H9 (cell line): ENCODE results near the gene DAPK1. TPM values are rescaled to one million over a fixed set of nuclear protein-coding genes. Genes with fewer than 3 reads are reported as not detected.

Experiments
- DNase-seq: peaks from one replicate; pipeline ENCODE4 v3.0.0-alpha.2; 2017
- H2AFZ ChIP-seq: one replicate; pipeline ENCODE4 v1.6.1; 2013; ENCODE audit warnings: mild to moderate bottlenecking, low read length, control low read depth, moderate library complexity
- H2AK5ac ChIP-seq: 2 replicates; pipeline ENCODE4 v1.6.1; 2013; ENCODE audit warnings: low read length, control low read depth, mixed read lengths; ENCODE audit not compliant: insufficient read length
- H2BK120ac ChIP-seq: one replicate; pipeline ENCODE4 v1.6.1; 2013; ENCODE audit warnings: low read depth, mild to moderate bottlenecking, low read length, control low read depth, inconsistent platforms; ENCODE audit not compliant: poor library complexity, severe bottlenecking
- H2BK12ac ChIP-seq: 2 replicates; pipeline ENCODE4 v1.6.1; 2013; ENCODE audit warnings: low read length, control low read depth, mixed read lengths, low read depth; ENCODE audit not compliant: insufficient read length
- H2BK15ac ChIP-seq: 2 replicates; pipeline ENCODE4 v1.6.1; 2013; ENCODE audit warnings: low read depth, low read length, control low read depth
- H2BK20ac ChIP-seq: one replicate; pipeline ENCODE4 v1.6.1; 2013; ENCODE audit warnings: low read depth, mild to moderate bottlenecking, low read length, control low read depth, inconsistent platforms; ENCODE audit not compliant: poor library complexity, severe bottlenecking
- H2BK5ac ChIP-seq: 2 replicates; pipeline ENCODE4 v1.6.1; 2013; ENCODE audit warnings: low read length, control low read depth, mixed read lengths; ENCODE audit not compliant: insufficient read length
- H3K14ac ChIP-seq: 2 replicates; pipeline ENCODE4 v1.6.1; 2013; ENCODE audit warnings: low read length, control low read depth; ENCODE audit not compliant: insufficient read depth
- H3K18ac ChIP-seq: 2 replicates; pipeline ENCODE4 v1.6.1; 2013; ENCODE audit warnings: low read depth, mild to moderate bottlenecking, mixed read lengths, low read length, control low read depth; ENCODE audit not compliant: insufficient read length
- H3K23ac ChIP-seq: 2 replicates; pipeline ENCODE4 v1.6.1; 2013; ENCODE audit warnings: low read length, control low read depth, mixed read lengths, low read depth; ENCODE audit not compliant: insufficient read length
- H3K23me2 ChIP-seq: 2 replicates; pipeline ENCODE4 v1.6.1; 2013; ENCODE audit warnings: low read depth, mild to moderate bottlenecking, mixed read lengths, low read length, control low read depth; ENCODE audit not compliant: insufficient read length, poor library complexity, severe bottlenecking
- H3K27ac ChIP-seq: 2 replicates; pipeline ENCODE4 v1.5.1; 2013; ENCODE audit warnings: low read length, control low read depth, mixed read lengths, low read depth; ENCODE audit not compliant: insufficient read length
- H3K27me3 ChIP-seq: 2 replicates; pipeline ENCODE4 v1.6.1; 2013; ENCODE audit warnings: low read length, control low read depth, inconsistent platforms; ENCODE audit not compliant: insufficient read depth
- H3K4ac ChIP-seq: 2 replicates; pipeline ENCODE4 v1.6.1; 2013; ENCODE audit warnings: low read depth, mild to moderate bottlenecking, control low read depth, inconsistent platforms, low read length, moderate library complexity
- H3K4me1 ChIP-seq: 2 replicates; pipeline ENCODE4 v1.6.1; 2013; ENCODE audit warnings: low read length, control low read depth, inconsistent platforms; ENCODE audit not compliant: insufficient read depth
- H3K4me2 ChIP-seq: 2 replicates; pipeline ENCODE4 v1.6.1; 2013; ENCODE audit warnings: low read length, control low read depth, mixed read lengths; ENCODE audit not compliant: insufficient read length, insufficient read depth
- H3K56ac ChIP-seq: 2 replicates; pipeline ENCODE4 v1.6.1; 2013; ENCODE audit warnings: low read depth, mild to moderate bottlenecking, mixed read lengths, low read length, control low read depth; ENCODE audit not compliant: insufficient read length
- H3K79me1 ChIP-seq: 2 replicates; pipeline ENCODE4 v1.6.1; 2013; ENCODE audit warnings: low read depth, mild to moderate bottlenecking, moderate library complexity, low read length, control low read depth, inconsistent platforms; ENCODE audit not compliant: insufficient read depth, poor library complexity, severe bottlenecking
- H3K79me2 ChIP-seq: 2 replicates; pipeline ENCODE4 v1.6.1; 2013; ENCODE audit warnings: low read length, control low read depth, inconsistent platforms; ENCODE audit not compliant: insufficient read depth
- H3K9ac ChIP-seq: 2 replicates; pipeline ENCODE4 v1.6.1; 2013; ENCODE audit warnings: low read length, control low read depth, mixed read lengths; ENCODE audit not compliant: insufficient read length; ENCODE audit errors: extremely low read depth
- H3K9me3 ChIP-seq: one replicate; pipeline ENCODE4 v1.6.1; 2013; ENCODE audit warnings: low read depth, low read length, inconsistent platforms; ENCODE audit not compliant: control insufficient read depth
- H3T11ph ChIP-seq: one replicate; pipeline ENCODE4 v1.6.1; 2013; ENCODE audit warnings: mild to moderate bottlenecking, low read length, control low read depth, inconsistent platforms
- H4K20me1 ChIP-seq: one replicate; pipeline ENCODE4 v1.6.1; 2013; ENCODE audit not compliant: control insufficient read depth, insufficient read length, insufficient read depth
- H4K5ac ChIP-seq: 2 replicates; pipeline ENCODE4 v1.6.1; 2013; ENCODE audit warnings: low read depth, mild to moderate bottlenecking, mixed read lengths, low read length, control low read depth; ENCODE audit not compliant: insufficient read length
- H4K8ac ChIP-seq: replicated peaks from 2 replicates; pipeline ENCODE4 v1.6.1; 2013; ENCODE audit warnings: low read length, control low read depth, mixed read lengths, low read depth; ENCODE audit not compliant: insufficient read length
- H4K91ac ChIP-seq: 2 replicates; pipeline ENCODE4 v1.6.1; 2013; ENCODE audit warnings: low read depth, mild to moderate bottlenecking, moderate library complexity, mixed read lengths, low read length, control low read depth; ENCODE audit not compliant: insufficient read length
- H3K27ac Mint-ChIP-seq, 3 experiments: 2 replicates in 2 of 3; 3 replicates in 1 of 3; pipeline ENCODE4 v1.8.0; 2020 to 2021; ENCODE audit warnings: mixed read lengths in 3 of 3, mild to moderate bottlenecking in 1 of 3, moderate library complexity in 1 of 3
- H3K27me3 Mint-ChIP-seq: 2 replicates; pipeline ENCODE4 v1.8.0; 2021; ENCODE audit warnings: low read depth, mild to moderate bottlenecking, moderate library complexity, mixed read lengths
- H3K36me3 Mint-ChIP-seq, 3 experiments: 2 replicates in 2 of 3; 3 replicates in 1 of 3; pipeline ENCODE4 v1.8.0; 2020 to 2021; ENCODE audit warnings: low read depth in 3 of 3, mixed read lengths in 3 of 3; ENCODE audit not compliant: insufficient read depth in 1 of 3
- H3K4me1 Mint-ChIP-seq, 2 experiments: 2 replicates each; pipeline ENCODE4 v1.8.0; 2020; ENCODE audit warnings: mixed read lengths in 2 of 2
- H3K4me3 Mint-ChIP-seq, 2 experiments: 2 replicates in 1 of 2; 3 replicates in 1 of 2; pipeline ENCODE4 v1.8.0; 2020 to 2021; ENCODE audit warnings: mild to moderate bottlenecking in 2 of 2, mixed read lengths in 2 of 2, moderate library complexity in 1 of 2
- H3K9me3 Mint-ChIP-seq, 2 experiments: 2 replicates in 1 of 2; 3 replicates in 1 of 2; pipeline ENCODE4 v1.8.0; 2020; ENCODE audit warnings: mild to moderate bottlenecking in 2 of 2, mixed read lengths in 2 of 2, moderate library complexity in 1 of 2
- CTCF ChIP-seq: fragments of 200-600 bp; sonication (generic); conservative IDR thresholded peaks from 3 replicates; pipeline ENCODE4 v1.8.0; 2021; ENCODE audit warnings: antibody characterized with exemption, mild to moderate bottlenecking
- WGBS: extraction: QIAGEN DNeasy Blood & Tissue Kit; methylation state at CpG from one replicate; pipeline ENCODE4 v1.1.7; 2013; ENCODE audit warnings: missing lambda C conversion rate, low lambda C conversion rate, mixed read lengths; ENCODE audit not compliant: insufficient read length; ENCODE audit errors: extremely low coverage; 5-methylcytosine and 5-hydroxymethylcytosine counted together
- total RNA-seq: library from RNA; stranded (reverse); gene quantifications from 2 replicates; pipeline ENCODE4 v1.2.1, GENCODE V29; 2021

The DAPK1 gene
- total RNA-seq, 1 experiment from 2014 or later: 79.4 TPM

- H3K9ac ChIP-seq: no peak overlapping the region
- H3K14ac ChIP-seq: no peak overlapping the region
- no peak overlapping the region for H4K91ac ChIP-seq
- H3K79me1 ChIP-seq: no peaks in the 10 kb centered on the region
- H3K23ac ChIP-seq: no peak overlapping the region
- H3K18ac ChIP-seq: no peak overlapping the region
- H3T11ph ChIP-seq: no peak overlapping the region
- no peaks in the 10 kb centered on the region for H3K9me3 ChIP-seq
- H4K5ac ChIP-seq: no peak overlapping the region
- no peak overlapping the region for H2AK5ac ChIP-seq
- H3K27ac ChIP-seq: no peak overlapping the region
- no peak overlapping the region for H2BK12ac ChIP-seq
- Mint-ChIP-seq H3K4me3 (no peak overlapping the region), H3K27ac (peak overlapping the region in 2 of 3 experiments; percentile 59 to 82; a peak in 3 of 7 replicates), H3K36me3 (peaks cover 49 to 73% (median 67%) of the 10 kb centered on the region in 3 experiments), H3K4me1 (peaks cover 15 to 19% of the 10 kb centered on the region in 2 experiments), H3K27me3 (no peaks in the 10 kb centered on the region), H3K9me3 (no peaks in the 10 kb centered on the region)
- H2BK15ac ChIP-seq: no peak overlapping the region
- no peak overlapping the region for H3K4me2 ChIP-seq
- H3K4ac ChIP-seq: no peak overlapping the region
- H2AFZ ChIP-seq: no peak overlapping the region
- no CpG with 5 or more reads among the region's 6 CpGs for WGBS
- H2BK120ac ChIP-seq: no peak overlapping the region
- H2BK5ac ChIP-seq: no peak overlapping the region
- H3K23me2 ChIP-seq: no peaks in the 10 kb centered on the region
- H3K56ac ChIP-seq: no peak overlapping the region
- no peak for TF ChIP-seq CTCF
- H3K27me3 ChIP-seq: no peaks in the 10 kb centered on the region
- DNase-seq: peak; percentile 8
- no peaks in the 10 kb centered on the region for H3K79me2 ChIP-seq
- no peak overlapping the region for H2BK20ac ChIP-seq
- H3K4me1 ChIP-seq: peaks cover 6% of the 10 kb centered on the region; the same call in 1 of the 2 replicates
- no peaks in the 10 kb centered on the region for H4K20me1 ChIP-seq
- H4K8ac ChIP-seq: no peak overlapping the region
Observed at GRCh38 chr9:87642330-87643106, 144.9 kb downstream of the DAPK1 start.
